KMS-11 (cell line): Measurements from ENCODE around the gene FAR2.
A peak's percentile ranks its signal among the peaks of the same experiment; 100 is the strongest.

Experiments used
- H2AFZ ChIP-seq: fragments of 200-600 bp; sonication (generic); 2 replicates; pipeline ENCODE4 v1.6.1; 2016; ENCODE audit warnings: antibody characterized with exemption, mixed run types, low read depth
- H3K27ac ChIP-seq: fragments of 200-600 bp; sonication (generic); 2 replicates; pipeline ENCODE4 v1.6.1; 2016; ENCODE audit warnings: mild to moderate bottlenecking, mixed run types
- H3K27me3 ChIP-seq: fragments of 200-600 bp; sonication (generic); 2 replicates; pipeline ENCODE4 v1.6.1; 2017; ENCODE audit warnings: mild to moderate bottlenecking, low read depth, mixed run types, moderate library complexity; ENCODE audit not compliant: insufficient read depth
- H3K36me3 ChIP-seq: fragments of 200-600 bp; sonication (generic); 2 replicates; pipeline ENCODE4 v1.6.1; 2017; ENCODE audit warnings: mild to moderate bottlenecking, mixed run types; ENCODE audit not compliant: insufficient read depth
- H3K4me1 ChIP-seq: fragments of 200-600 bp; sonication (generic); 2 replicates; pipeline ENCODE4 v1.6.1; 2016; ENCODE audit warnings: mild to moderate bottlenecking, low read depth, mixed run types; ENCODE audit not compliant: poor library complexity, severe bottlenecking
- H3K4me2 ChIP-seq: fragments of 200-600 bp; sonication (generic); 2 replicates; pipeline ENCODE4 v1.7.0; 2016; ENCODE audit warnings: mild to moderate bottlenecking, mixed run types
- H3K4me3 ChIP-seq: fragments of 200-600 bp; sonication (generic); IDR thresholded peaks from 2 replicates; pipeline ENCODE4 v1.6.1; 2017; ENCODE audit warnings: low read depth, low read length, mixed read lengths; ENCODE audit not compliant: insufficient read depth
- H3K79me2 ChIP-seq: fragments of 200-600 bp; sonication (generic); 2 replicates; pipeline ENCODE4 v1.6.1; 2016; ENCODE audit warnings: low read depth, mixed run types; ENCODE audit not compliant: insufficient read depth
- H3K9ac ChIP-seq: fragments of 200-600 bp; sonication (generic); 2 replicates; pipeline ENCODE4 v1.6.1; 2016; ENCODE audit warnings: mild to moderate bottlenecking, mixed run types
- H4K20me1 ChIP-seq: fragments of 200-600 bp; sonication (generic); 2 replicates; pipeline ENCODE4 v1.6.1; 2016; ENCODE audit warnings: mild to moderate bottlenecking, mixed run types; ENCODE audit not compliant: insufficient read depth
- CTCF ChIP-seq: fragments of 200-600 bp; sonication (generic); conservative IDR thresholded peaks from 2 replicates; pipeline ENCODE4 v1.6.1; 2017; ENCODE audit warnings: low read depth, mild to moderate bottlenecking, antibody characterized with exemption, low read length, moderate library complexity, mixed read lengths

The FAR2 gene

GRCh38 chr12:29374012-29374411, 224.9 kb downstream of the FAR2 start:
- no peak overlapping the region for H3K9ac ChIP-seq
- H3K36me3 ChIP-seq, result no peaks in the 10 kb centered on the region; the same call in 1 of the 2 replicates
- H4K20me1 ChIP-seq, result peaks cover 3% of the 10 kb centered on the region; the same call in 1 of the 2 replicates
- no peak overlapping the region for H3K27ac ChIP-seq
- no peak overlapping the region for H3K4me2 ChIP-seq
- H3K27me3 ChIP-seq, result no peaks in the 10 kb centered on the region
- H3K79me2 ChIP-seq, result peaks cover 54% of the 10 kb centered on the region
- H2AFZ ChIP-seq, result no peak overlapping the region
- H3K4me3 ChIP-seq, result no peak overlapping the region
- no peak for TF ChIP-seq CTCF
- H3K4me1 ChIP-seq, result peaks cover 13% of the 10 kb centered on the region

GRCh38 chr12:29374913-29375312, 225.8 kb downstream of the FAR2 start:
- no peak overlapping the region for H3K9ac ChIP-seq
- TF ChIP-seq CTCF, result no peak
- no peak overlapping the region for H3K4me2 ChIP-seq
- H3K36me3 ChIP-seq, result no peaks in the 10 kb centered on the region; the same call in 1 of the 2 replicates
- H2AFZ ChIP-seq, result no peak overlapping the region
- no peak overlapping the region for H3K27ac ChIP-seq
- peaks cover 3% of the 10 kb centered on the region; the same call in 1 of the 2 replicates for H4K20me1 ChIP-seq
- H3K79me2 ChIP-seq, result peaks cover 63% of the 10 kb centered on the region
- H3K27me3 ChIP-seq, result no peaks in the 10 kb centered on the region
- H3K4me1 ChIP-seq, result peaks cover 21% of the 10 kb centered on the region
- no peak overlapping the region for H3K4me3 ChIP-seq

DNA sequence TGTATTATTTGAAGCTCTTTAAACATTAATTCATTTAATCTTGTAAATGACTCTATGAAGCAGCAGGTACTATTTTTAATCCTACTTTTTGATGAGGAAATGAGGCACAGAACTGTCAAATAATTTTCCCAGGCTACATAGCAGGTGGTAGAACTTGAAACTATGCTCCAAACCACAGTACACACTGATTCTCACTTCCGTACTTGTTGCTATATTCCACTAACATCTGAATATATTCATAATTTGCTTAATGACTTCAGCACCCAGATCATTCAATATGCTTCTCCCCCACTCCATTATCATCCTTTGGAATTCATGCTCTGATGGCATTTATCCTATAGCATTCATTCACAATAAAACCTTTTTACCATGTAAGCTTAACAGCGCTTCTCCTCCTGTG, 227.0 kb downstream of the FAR2 start:
- H3K9ac ChIP-seq, result no peak overlapping the region
- H3K4me3 ChIP-seq, result no peak overlapping the region
- peaks cover 21% of the 10 kb centered on the region for H3K4me1 ChIP-seq
- no peak for TF ChIP-seq CTCF
- peaks cover 72% of the 10 kb centered on the region for H3K79me2 ChIP-seq
- H3K4me2 ChIP-seq, result no peak overlapping the region
- no peak overlapping the region for H2AFZ ChIP-seq
- no peak overlapping the region for H3K27ac ChIP-seq
- peaks cover 3% of the 10 kb centered on the region; the same call in 1 of the 2 replicates for H4K20me1 ChIP-seq
- H3K36me3 ChIP-seq, result no peaks in the 10 kb centered on the region; the same call in 1 of the 2 replicates
- no peaks in the 10 kb centered on the region for H3K27me3 ChIP-seq

DNA sequence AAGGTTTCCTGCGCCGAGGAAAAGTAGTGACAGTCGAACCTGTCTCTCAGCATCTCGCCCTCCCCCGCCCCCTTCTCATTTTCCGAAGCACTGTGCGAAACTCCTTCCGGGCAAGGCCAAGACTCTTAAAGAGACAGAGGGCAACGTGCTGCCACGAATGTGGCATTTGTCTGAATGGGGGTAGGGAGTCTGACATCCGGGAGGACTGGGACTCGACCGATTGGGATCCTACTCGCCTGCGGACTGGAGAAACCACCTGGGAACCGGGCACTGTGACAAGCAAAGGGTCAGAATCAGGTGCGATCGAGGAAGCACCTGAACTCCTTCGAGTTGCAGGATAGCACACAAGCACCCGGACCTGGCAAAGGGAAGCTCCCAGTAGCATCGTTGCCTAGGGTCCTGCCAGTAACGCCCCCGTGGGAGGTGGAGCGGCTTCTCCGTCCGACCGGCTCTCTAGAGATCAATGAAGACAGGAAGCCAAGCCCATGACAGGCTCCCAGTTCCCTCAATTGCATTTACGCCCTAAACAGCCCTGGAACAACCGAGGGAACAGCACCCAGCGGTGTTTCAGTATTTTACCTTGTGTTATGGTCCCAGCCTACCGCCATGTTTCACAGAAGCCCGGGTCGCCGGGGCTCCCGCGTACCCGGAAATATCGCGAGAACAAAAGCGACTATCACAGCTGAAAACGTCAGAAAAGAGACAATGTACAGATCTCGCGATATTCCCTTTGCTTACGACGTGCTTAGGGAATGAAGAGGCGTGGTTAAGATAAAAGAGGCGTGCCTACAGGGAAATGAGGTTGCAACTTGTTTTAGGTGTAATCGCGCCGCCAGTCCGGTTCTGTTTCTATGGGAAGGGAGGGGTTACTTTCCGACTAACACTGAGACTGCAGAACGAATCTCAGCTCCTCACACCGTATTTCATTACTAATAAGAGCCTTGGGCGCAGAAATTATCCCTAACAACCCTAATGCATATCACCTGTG, 231.8 kb downstream of the FAR2 start, which contains the start of gene ERGIC2:
Gene ERGIC2 (minus strand): TSS at position 637 of the 988 bp plus-strand sequence. CDS start 9,539 bp downstream, outside the sequence.
- no peaks in the 10 kb centered on the region; the same call in 1 of the 2 replicates for H3K36me3 ChIP-seq
- peak within 1 kb of the TSS; percentile 81 for H3K4me2 ChIP-seq
- H3K27ac ChIP-seq, result peak within 1 kb of the TSS; percentile 94
- H4K20me1 ChIP-seq, result no peaks in the 10 kb centered on the region
- H3K4me3 ChIP-seq, result no peak within 1 kb of the TSS
- peak within 1 kb of the TSS; percentile 73 for H2AFZ ChIP-seq
- peaks cover 26% of the 10 kb centered on the region for H3K4me1 ChIP-seq
- H3K79me2 ChIP-seq, result peaks cover 48% of the 10 kb centered on the region
- peak within 1 kb of the TSS; percentile 93 for H3K9ac ChIP-seq
- H3K27me3 ChIP-seq, result no peaks in the 10 kb centered on the region
- no peak for TF ChIP-seq CTCF
